ENCODE data around the gene NAXE.

The NAXE gene

DNA sequence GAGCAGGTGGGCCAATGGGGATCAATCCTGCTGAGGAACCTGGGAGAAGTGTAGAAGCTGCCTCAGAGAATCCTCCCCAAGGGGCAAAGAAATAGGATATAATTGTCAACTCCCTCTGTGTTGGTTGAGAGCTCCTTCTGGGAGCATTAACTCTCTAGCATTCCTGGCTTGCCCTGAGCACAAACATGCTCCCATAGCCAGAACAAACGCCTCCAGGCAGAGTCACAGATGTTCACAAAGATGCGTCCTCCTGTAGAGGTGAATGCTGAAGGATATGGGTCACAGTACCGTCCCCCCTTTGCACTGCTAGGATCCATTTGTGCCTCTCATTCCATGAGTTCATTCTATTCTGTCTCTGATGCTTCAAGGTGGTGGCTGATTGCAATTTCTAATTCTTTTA lies 40.8 kb downstream of the NAXE start:
- DNase-seq (ENCODE audit: low spot score), result no peak
- in situ Hi-C loops (cut with MboI; ENCODE audit: low sequenced_read_pairs, unreplicated experiment), result no loop called here
- TF ChIP-seq, protein P1, sequence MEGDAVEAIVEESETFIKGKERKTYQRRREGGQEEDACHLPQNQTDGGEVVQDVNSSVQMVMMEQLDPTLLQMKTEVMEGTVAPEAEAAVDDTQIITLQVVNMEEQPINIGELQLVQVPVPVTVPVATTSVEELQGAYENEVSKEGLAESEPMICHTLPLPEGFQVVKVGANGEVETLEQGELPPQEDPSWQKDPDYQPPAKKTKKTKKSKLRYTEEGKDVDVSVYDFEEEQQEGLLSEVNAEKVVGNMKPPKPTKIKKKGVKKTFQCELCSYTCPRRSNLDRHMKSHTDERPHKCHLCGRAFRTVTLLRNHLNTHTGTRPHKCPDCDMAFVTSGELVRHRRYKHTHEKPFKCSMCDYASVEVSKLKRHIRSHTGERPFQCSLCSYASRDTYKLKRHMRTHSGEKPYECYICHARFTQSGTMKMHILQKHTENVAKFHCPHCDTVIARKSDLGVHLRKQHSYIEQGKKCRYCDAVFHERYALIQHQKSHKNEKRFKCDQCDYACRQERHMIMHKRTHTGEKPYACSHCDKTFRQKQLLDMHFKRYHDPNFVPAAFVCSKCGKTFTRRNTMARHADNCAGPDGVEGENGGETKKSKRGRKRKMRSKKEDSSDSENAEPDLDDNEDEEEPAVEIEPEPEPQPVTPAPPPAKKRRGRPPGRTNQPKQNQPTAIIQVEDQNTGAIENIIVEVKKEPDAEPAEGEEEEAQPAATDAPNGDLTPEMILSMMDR (IDR thresholded peaks at IDR 0.05; ENCODE audit: borderline replicate concordance, control extremely low read depth, extremely low read depth, insufficient read depth, missing control alignments), result no peak

DNA sequence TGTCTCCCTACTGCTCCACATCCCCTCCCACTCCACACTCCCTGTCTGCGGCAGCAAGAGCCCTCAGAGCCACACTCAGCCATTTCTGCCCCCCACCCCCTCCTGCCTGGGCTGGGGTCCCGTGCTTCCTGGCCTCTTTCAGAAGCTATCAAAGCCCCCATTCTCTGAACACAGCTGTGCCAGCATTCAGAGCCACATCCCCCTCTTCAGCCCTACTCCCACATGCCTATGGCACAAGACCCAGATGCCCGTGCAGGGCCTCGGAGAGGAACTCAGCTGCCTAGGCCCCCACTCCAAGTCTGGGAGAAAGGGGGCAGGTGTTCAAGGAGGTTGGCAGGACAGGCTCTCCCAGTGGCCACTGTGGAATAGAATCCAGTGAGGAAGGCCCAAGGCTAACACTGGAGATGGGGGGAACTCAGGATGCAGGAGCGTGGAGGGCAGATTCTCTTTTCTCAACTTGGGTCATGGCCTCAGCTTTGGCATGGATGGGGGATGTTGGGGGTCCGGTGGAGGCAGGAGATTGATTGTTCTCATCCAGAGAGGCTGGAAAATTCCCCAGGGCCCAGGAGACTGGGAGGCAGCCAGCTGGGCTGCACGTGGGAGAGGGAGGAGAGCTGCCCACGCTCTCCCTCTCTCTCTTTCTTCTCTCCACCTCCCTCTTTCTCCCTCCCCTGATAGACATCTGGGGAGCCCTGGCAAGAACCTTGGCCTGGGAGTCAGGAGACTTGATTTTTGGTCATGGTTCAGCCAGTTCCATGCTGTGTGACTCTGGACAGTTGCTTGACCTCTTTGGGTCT lies 46.8 kb downstream of the NAXE start:
- DNase-seq (ENCODE audit: low spot score), result no peak
- in situ Hi-C loops (cut with MboI; ENCODE audit: low sequenced_read_pairs, unreplicated experiment), result no loop called here
- TF ChIP-seq, protein P1 (IDR thresholded peaks at IDR 0.05; ENCODE audit: borderline replicate concordance, control extremely low read depth, extremely low read depth, insufficient read depth, missing control alignments), result no peak

- TF ChIP-seq, protein P1 (IDR thresholded peaks at IDR 0.05; ENCODE audit: borderline replicate concordance, control extremely low read depth, extremely low read depth, insufficient read depth, missing control alignments), result no peak
- DNase-seq (ENCODE audit: low spot score), result no peak
- in situ Hi-C loops (cut with MboI; ENCODE audit: low sequenced_read_pairs, unreplicated experiment), result no loop called here
Observed at GRCh38 chr1:156639601-156640101, 48.1 kb downstream of the NAXE start.

- DNase-seq (ENCODE audit: low spot score), result no peak
- in situ Hi-C loops (cut with MboI; ENCODE audit: low sequenced_read_pairs, unreplicated experiment), result no loop called here
Observed at GRCh38 chr1:156640842-156641706, 49.5 kb downstream of the NAXE start.

GRCh38 chr1:156641761-156642264 lies 50.2 kb downstream of the NAXE start, which contains the start of gene BCAN:
TSS of gene BCAN (plus strand) at chr1:156642117. CDS start at chr1:156646055, 3,938 bp downstream.
- peak; percentile 75 for DNase-seq (ENCODE audit: low spot score)
- in situ Hi-C loops (cut with MboI; ENCODE audit: low sequenced_read_pairs, unreplicated experiment), result no loop called here
- TF ChIP-seq, protein P1 (IDR thresholded peaks at IDR 0.05; ENCODE audit: borderline replicate concordance, control extremely low read depth, extremely low read depth, insufficient read depth, missing control alignments), result no peak

More at GRCh38 chr1:156640842-156641706, 49.5 kb downstream of the NAXE start:
- TF ChIP-seq, protein P1 (IDR thresholded peaks at IDR 0.05; ENCODE audit: borderline replicate concordance, control extremely low read depth, extremely low read depth, insufficient read depth, missing control alignments), result no peak
